ENCODE data around the gene GRM4. TPM values are rescaled to one million over a fixed set of nuclear protein-coding genes. Genes with fewer than 3 reads are reported as not detected.

Gene GRM4
- total and polyA plus RNA-seq, 10 of the 15 experiments (the other 5 are each of a cell fraction or from before 2014, with no cell fraction given) = 0.01 to 0.31 (median 0.05) TPM; not detected in 2

DNA sequence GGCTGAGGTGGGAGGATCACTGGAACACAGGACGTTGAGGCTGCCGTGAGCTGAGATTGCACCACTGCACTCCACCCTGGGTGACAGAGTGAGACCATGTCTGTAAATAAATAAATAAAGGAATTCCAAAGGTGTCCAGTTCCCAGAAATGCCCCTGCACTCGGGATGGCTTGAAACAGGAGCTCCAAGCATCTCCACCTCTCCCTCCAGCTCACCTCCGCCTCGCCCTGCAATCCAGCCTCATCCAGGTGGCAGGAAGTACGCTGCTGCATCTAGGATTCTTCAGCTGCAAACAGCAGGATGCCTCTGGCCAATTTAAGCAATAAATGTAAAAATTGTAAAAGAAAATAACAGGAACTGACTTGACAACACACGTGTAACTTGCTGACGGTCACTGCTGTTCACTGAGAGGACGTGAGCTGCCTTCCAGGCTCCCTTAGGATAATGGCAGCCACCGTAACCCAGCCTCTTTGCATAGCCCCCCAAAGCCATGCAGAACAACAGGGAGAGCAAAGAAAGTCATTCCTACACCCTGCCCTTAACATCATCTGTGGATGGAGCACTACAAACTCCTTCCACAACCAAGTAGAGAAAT is 11.4 kb upstream of the GRM4 start (continued):
- TF ChIP-seq, protein P1, sequence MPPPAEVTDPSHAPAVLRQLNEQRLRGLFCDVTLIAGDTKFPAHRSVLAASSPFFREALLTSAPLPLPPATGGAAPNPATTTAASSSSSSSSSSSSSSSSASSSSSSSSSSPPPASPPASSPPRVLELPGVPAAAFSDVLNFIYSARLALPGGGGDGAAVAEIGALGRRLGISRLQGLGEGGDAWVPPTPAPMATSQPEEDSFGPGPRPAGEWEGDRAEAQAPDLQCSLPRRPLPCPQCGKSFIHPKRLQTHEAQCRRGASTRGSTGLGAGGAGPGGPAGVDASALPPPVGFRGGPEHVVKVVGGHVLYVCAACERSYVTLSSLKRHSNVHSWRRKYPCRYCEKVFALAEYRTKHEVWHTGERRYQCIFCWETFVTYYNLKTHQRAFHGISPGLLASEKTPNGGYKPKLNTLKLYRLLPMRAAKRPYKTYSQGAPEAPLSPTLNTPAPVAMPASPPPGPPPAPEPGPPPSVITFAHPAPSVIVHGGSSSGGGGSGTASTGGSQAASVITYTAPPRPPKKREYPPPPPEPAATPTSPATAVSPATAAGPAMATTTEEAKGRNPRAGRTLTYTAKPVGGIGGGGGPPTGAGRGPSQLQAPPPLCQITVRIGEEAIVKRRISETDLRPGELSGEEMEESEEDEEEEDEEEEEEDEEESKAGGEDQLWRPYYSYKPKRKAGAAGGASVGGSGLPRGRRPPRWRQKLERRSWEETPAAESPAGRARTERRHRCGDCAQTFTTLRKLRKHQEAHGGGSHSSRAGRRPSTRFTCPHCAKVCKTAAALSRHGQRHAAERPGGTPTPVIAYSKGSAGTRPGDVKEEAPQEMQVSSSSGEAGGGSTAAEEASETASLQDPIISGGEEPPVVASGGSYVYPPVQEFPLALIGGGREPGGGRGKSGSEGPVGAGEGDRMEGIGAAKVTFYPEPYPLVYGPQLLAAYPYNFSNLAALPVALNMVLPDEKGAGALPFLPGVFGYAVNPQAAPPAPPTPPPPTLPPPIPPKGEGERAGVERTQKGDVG (CRISPR knock-in tag; IDR thresholded peaks at IDR 0.05) = no peak

GRCh38 chr6:34155471-34156300 is 9.8 kb upstream of the GRM4 start:
- no peaks in the 10 kb centered on the region for H4K20me1 ChIP-seq (ENCODE audit: control insufficient read depth, insufficient read depth)
- ATAC-seq (no peak), FAIRE-seq (no peak), DNase-seq (ENCODE audit: low read depth, low spot score) (no peak)
- H3K27me3 ChIP-seq (replicated peaks in 1 of 2; ENCODE audit: control insufficient read depth in 2 of 2, insufficient read depth in 2 of 2, low read length in 1 of 2) = peaks cover 3% of the 10 kb centered on the region in 2 experiments; a peak in 3 of 4 replicates
- H3K36me3 ChIP-seq (ENCODE audit: control insufficient read depth in 2 of 2, insufficient read depth in 2 of 2, low read length in 1 of 2) = no peaks in the 10 kb centered on the region
- RAD21 ChIA-PET (ENCODE audit: unreplicated experiment) = interaction anchor here (0.8 to 1.6 kb wide), 3 partner anchors 100 to 444 kb away, joined by 3 to 5 read pairs (median 4); no protein-coding TSS in a partner anchor
- BruUV-seq (replicated peaks) = no TSS peak
- no peak overlapping the region for H3K4me2 ChIP-seq (ENCODE audit: control insufficient read depth, insufficient read depth)
- no peak overlapping the region for H2AFZ ChIP-seq (ENCODE audit: control insufficient read depth, low read depth, low read length)
- H3K4me1 ChIP-seq (ENCODE audit: control insufficient read depth, insufficient read depth, low read length) = peaks cover 10% of the 10 kb centered on the region
- no peaks in the 10 kb centered on the region for H3K79me2 ChIP-seq (ENCODE audit: control insufficient read depth, insufficient read depth, low read length)
- POLR2A ChIA-PET = no interaction called here
- no peak overlapping the region for H3K9ac ChIP-seq (ENCODE audit: control insufficient read depth, insufficient read depth, low read length)
- CTCF ChIA-PET = interaction anchor here (0.9 to 4.1 kb wide), 11 partner anchors 8 to 388 kb away, joined by 3 to 22 read pairs (median 3); no protein-coding TSS in a partner anchor
- in situ Hi-C loops (cut with MboI) = loop anchor here (5.0 to 10.0 kb wide), 2 partner anchors 101 to 388 kb away; no protein-coding TSS in a partner anchor
- H3K9me3 ChIP-seq (replicated peaks; ENCODE audit: control insufficient read depth, insufficient read depth, low read length) = peaks cover 3% of the 10 kb centered on the region; the same call in 1 of the 3 replicates
- H3K27ac ChIP-seq (ENCODE audit: control insufficient read depth, insufficient read depth) = no peak overlapping the region
- SMC1A ChIA-PET (ENCODE audit: uncharacterized antibody, unreplicated experiment) = interaction anchor here (0.5 to 1.0 kb wide), 4 partner anchors 15 to 640 kb away, joined by 3 to 4 read pairs (median 3); no protein-coding TSS in a partner anchor
- intact Hi-C loops (cut with micrococcal nuclease; ENCODE audit: unreplicated experiment) = loop anchor here (10.0 kb wide), 1 partner anchor 571 kb away; the partner anchor contains the start of gene BAK1
- H3K4me3 ChIP-seq = no peak overlapping the region
- WGBS (ENCODE audit: insufficient coverage, insufficient replicate concordance, low lambda C conversion rate, missing lambda C conversion rate) = 62% methylated on average over 24 of the region's 24 CpGs
- no peak for TF ChIP-seq HDAC2 (IDR thresholded peaks at IDR 0.05)
- no peak for TF ChIP-seq SKIL (IDR thresholded peaks at IDR 0.05; ENCODE audit: low read depth, poor library complexity, severe bottlenecking)
- no peak for TF ChIP-seq HDGF (IDR thresholded peaks at IDR 0.05)
- TF ChIP-seq ZNF274 (IDR thresholded peaks at IDR 0.05; ENCODE audit: insufficient read depth, insufficient read length) = no peak
- TF ChIP-seq NR2F1 (conservative IDR thresholded peaks at IDR 0.05) = no peak
- TF ChIP-seq SMAD1 (IDR thresholded peaks at IDR 0.05; ENCODE audit: low read depth, partially characterized antibody) = no peak
- TF ChIP-seq NFYB (IDR thresholded peaks at IDR 0.05; ENCODE audit: insufficient read depth, low read depth, low read length) = no peak
- no peak for TF ChIP-seq YBX1 (IDR thresholded peaks at IDR 0.05)
- TF ChIP-seq MEF2A (IDR thresholded peaks at IDR 0.05; ENCODE audit: insufficient read depth, low read depth, low read length) = no peak
- TF ChIP-seq RFX5 (IDR thresholded peaks at IDR 0.05; ENCODE audit: low read depth, low read length) = no peak
- TF ChIP-seq, protein P2, sequence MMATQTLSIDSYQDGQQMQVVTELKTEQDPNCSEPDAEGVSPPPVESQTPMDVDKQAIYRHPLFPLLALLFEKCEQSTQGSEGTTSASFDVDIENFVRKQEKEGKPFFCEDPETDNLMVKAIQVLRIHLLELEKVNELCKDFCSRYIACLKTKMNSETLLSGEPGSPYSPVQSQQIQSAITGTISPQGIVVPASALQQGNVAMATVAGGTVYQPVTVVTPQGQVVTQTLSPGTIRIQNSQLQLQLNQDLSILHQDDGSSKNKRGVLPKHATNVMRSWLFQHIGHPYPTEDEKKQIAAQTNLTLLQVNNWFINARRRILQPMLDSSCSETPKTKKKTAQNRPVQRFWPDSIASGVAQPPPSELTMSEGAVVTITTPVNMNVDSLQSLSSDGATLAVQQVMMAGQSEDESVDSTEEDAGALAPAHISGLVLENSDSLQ (IDR thresholded peaks at IDR 0.05) = no peak

Data from GM12878 (cell line).